SK-N-MC (cell line): ENCODE data around the gene OGFOD3.

ENCODE experiments used
- DNase-seq: peaks from one replicate; pipeline ENCODE4 v3.0.0-alpha.2; 2011; ENCODE audit warnings: low read depth, low spot score
- H3K27ac ChIP-seq: fragments of 200-600 bp; sonication (generic); 2 replicates; pipeline ENCODE4 v1.5.1; 2016; ENCODE audit warnings: mixed run types
- H3K36me3 ChIP-seq: fragments of 200-600 bp; sonication (generic); 2 replicates; pipeline ENCODE4 v1.6.1; 2017; ENCODE audit warnings: antibody characterized with exemption, low read length, mixed read lengths; ENCODE audit not compliant: insufficient read depth
- H3K4me3 ChIP-seq: fragments of 200-600 bp; sonication (generic); 2 replicates; pipeline ENCODE4 v1.5.1; 2016
- H3K9ac ChIP-seq: fragments of 200-600 bp; sonication (generic); 2 replicates; pipeline ENCODE4 v1.8.0; 2017; ENCODE audit warnings: mixed run types, mixed read lengths; ENCODE audit not compliant: insufficient read length
- H3K9me3 ChIP-seq: fragments of 200-600 bp; sonication (generic); 2 replicates; pipeline ENCODE4 v1.6.1; 2017; ENCODE audit warnings: low read depth, mild to moderate bottlenecking, antibody characterized with exemption, low read length, moderate library complexity, mixed read lengths
- EZH2 ChIP-seq: fragments of 200-600 bp; sonication (generic); IDR thresholded peaks from one replicate; pipeline ENCODE4 v1.6.1; 2017; ENCODE audit warnings: antibody characterized with exemption
- FOXP2 ChIP-seq: optimal IDR thresholded peaks from 2 replicates; pipeline ENCODE3; 2011; ENCODE audit warnings: mild to moderate bottlenecking, moderate library complexity; ENCODE audit not compliant: insufficient read depth; ENCODE audit errors: extremely low read length, control extremely low read depth
- POLR2AphosphoS5 ChIP-seq: IDR thresholded peaks from 2 replicates; pipeline ENCODE4 v1.6.1; 2012; ENCODE audit warnings: mild to moderate bottlenecking, low read depth, low read length, borderline replicate concordance

Gene OGFOD3

GRCh38 chr17:82389379-82389778 lies 29.0 kb downstream of the OGFOD3 start:
- Histone ChIP-seq H3K9ac (no peak overlapping the region), H3K27ac (no peak overlapping the region), H3K36me3 (no peaks in the 10 kb centered on the region; the same call in 1 of the 2 replicates), H3K4me3 (no peak overlapping the region), H3K9me3 (no peaks in the 10 kb centered on the region)
- TF ChIP-seq EZH2 (no peak), POLR2AphosphoS5 (no peak), FOXP2 (no peak)
- DNase-seq: no peak

DNA sequence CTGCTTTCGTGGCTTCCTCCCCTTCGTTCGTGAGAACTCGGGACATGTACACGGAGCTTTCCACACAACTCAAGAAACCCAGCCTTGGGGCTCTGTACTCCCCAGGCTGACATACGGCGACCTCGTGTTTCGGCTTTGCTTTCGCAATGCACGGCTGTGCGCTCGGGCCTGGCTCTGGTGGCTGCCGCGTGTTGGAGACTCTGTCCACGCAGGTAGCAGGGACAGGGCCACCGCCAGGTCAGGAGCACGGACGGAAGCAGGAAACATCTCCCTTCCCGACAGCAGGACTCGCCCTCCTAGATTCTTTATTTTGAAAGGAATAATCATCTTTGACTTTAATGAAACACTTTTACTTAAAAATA lies 29.5 kb downstream of the OGFOD3 start:
- TF ChIP-seq POLR2AphosphoS5 (no peak), FOXP2 (no peak), EZH2 (no peak)
- no peak overlapping the region for H3K9ac ChIP-seq
- no peak for DNase-seq
- no peak overlapping the region for H3K4me3 ChIP-seq
- H3K27ac ChIP-seq: no peak overlapping the region
- H3K36me3 ChIP-seq: no peaks in the 10 kb centered on the region; the same call in 1 of the 2 replicates
- no peaks in the 10 kb centered on the region for H3K9me3 ChIP-seq

- Histone ChIP-seq H3K36me3 (no peaks in the 10 kb centered on the region; the same call in 1 of the 2 replicates), H3K4me3 (no peak overlapping the region), H3K27ac (no peak overlapping the region), H3K9me3 (no peaks in the 10 kb centered on the region), H3K9ac (no peak overlapping the region)
- TF ChIP-seq EZH2: no peak
- TF ChIP-seq FOXP2: no peak
- no peak for TF ChIP-seq POLR2AphosphoS5
- DNase-seq: no peak
These were observed 30.0 kb downstream of the OGFOD3 start for GRCh38 chr17:82388223-82388921.

DNA sequence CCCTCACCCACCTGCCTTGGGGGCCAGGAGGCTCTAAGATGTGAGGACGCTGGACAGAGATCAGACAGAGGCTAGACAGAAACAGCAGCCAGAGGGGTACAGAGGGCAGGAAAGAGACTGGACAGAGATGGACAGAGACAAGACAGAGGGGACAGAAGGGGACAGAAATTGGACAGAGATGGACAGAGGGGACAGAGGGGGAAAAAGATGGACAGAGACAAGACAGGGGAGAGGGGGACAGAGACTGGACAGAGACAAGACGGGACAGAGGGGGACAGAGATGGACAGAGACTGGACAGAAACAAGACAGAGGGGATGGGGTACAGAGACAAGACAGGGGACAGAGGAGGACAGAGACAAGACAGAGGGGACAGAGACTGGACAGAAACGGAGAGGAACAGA lies 30.7 kb downstream of the OGFOD3 start:
- TF ChIP-seq FOXP2 (no peak), EZH2 (no peak), POLR2AphosphoS5 (no peak; the same call in 1 of the 2 replicates)

DNA sequence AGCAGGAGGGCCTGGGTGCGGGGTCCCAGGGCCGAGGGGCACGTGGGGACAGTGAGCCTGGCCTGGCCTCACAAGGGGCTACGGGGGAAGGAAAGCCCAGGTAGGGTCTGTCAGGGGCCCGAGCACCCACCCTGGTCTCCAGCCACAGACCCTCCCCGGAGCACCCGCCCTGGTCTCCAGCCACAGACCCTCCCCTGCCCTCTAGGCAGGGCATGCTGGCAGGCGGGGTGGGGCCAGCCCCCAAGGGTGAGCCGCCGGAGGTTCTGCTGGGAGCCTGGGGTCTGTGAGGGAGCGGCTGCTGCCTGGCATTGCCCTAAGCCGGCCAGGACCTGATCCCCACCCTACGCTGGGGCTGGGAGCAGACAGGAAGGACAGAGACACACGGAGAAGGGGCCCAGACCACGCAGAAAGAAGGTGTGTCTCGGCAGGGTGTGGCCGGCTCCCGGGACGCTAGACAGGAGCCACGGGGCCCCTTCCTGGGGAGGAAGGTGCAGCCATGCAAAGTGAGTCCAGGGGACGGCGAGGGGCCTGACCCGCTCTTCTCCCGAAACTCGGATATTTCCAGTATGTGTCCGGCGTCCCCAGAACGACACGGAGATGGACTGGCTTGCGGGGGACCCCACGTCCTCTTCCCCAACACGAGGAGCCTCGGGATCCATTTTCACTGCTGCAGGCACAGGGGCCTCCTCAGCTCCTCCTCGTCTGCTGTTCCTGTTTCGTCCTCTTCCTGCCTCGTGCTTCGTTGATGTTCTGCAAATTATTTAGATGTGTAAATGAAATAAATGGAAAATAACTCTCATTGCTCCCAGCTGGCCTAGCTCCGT lies 31.3 kb downstream of the OGFOD3 start:
- Histone ChIP-seq H3K9ac (no peak overlapping the region), H3K27ac (no peak overlapping the region), H3K9me3 (no peaks in the 10 kb centered on the region), H3K4me3 (no peak overlapping the region), H3K36me3 (no peaks in the 10 kb centered on the region; the same call in 1 of the 2 replicates)
- DNase-seq: no peak
- TF ChIP-seq FOXP2: no peak
- TF ChIP-seq EZH2: no peak
- TF ChIP-seq POLR2AphosphoS5: no peak

More for the DNA sequence above, 30.7 kb downstream of the OGFOD3 start:
- no peak for DNase-seq
- no peak overlapping the region for H3K27ac ChIP-seq
- no peak overlapping the region for H3K4me3 ChIP-seq
- H3K9ac ChIP-seq: no peak overlapping the region
- H3K9me3 ChIP-seq: no peaks in the 10 kb centered on the region
- no peaks in the 10 kb centered on the region; the same call in 1 of the 2 replicates for H3K36me3 ChIP-seq

GRCh38 chr17:82386255-82386831 lies 32.0 kb downstream of the OGFOD3 start:
- no peak for DNase-seq
- Histone ChIP-seq H3K9ac (no peak overlapping the region), H3K27ac (no peak overlapping the region), H3K36me3 (no peaks in the 10 kb centered on the region), H3K9me3 (no peaks in the 10 kb centered on the region), H3K4me3 (no peak overlapping the region)
- TF ChIP-seq EZH2 (no peak), POLR2AphosphoS5 (no peak)

- no peak overlapping the region for H3K9ac ChIP-seq
- no peak for TF ChIP-seq POLR2AphosphoS5
- TF ChIP-seq FOXP2: no peak
- no peak for TF ChIP-seq EZH2
These were observed 32.7 kb downstream of the OGFOD3 start for GRCh38 chr17:82385559-82386254.

More at GRCh38 chr17:82385559-82386254, 32.7 kb downstream of the OGFOD3 start:
- H3K36me3 ChIP-seq: no peaks in the 10 kb centered on the region
- no peak overlapping the region for H3K27ac ChIP-seq
- H3K9me3 ChIP-seq: no peaks in the 10 kb centered on the region
- DNase-seq: no peak
- H3K4me3 ChIP-seq: no peak overlapping the region
